ENCODE data around the gene TBC1D32. TPM values are rescaled to one million over a fixed set of nuclear protein-coding genes. Genes with fewer than 3 reads are reported as not detected.

TBC1D32 gene
- total RNA-seq, 1 experiment from 2014 or later: 5.2 TPM

- H3K36me3 Mint-ChIP-seq: peaks cover 7% of the 10 kb centered on the region
- no peak for DNase-seq (ENCODE audit: low spot score)
- no peak for ATAC-seq
- peaks cover 24% of the 10 kb centered on the region for H3K9me3 Mint-ChIP-seq
- peaks cover 4% of the 10 kb centered on the region; the same call in 1 of the 2 replicates for H3K4me1 Mint-ChIP-seq
- ChIA-PET CTCF (no interaction called here), POLR2A (no interaction called here)
- no peaks in the 10 kb centered on the region for H3K27me3 Mint-ChIP-seq (ENCODE audit: low read depth)
- H3K27ac Mint-ChIP-seq: no peak overlapping the region
- TF ChIP-seq USF2 (CRISPR knock-in tag; IDR thresholded peaks at IDR 0.05): no peak
- TF ChIP-seq NFATC4 (CRISPR knock-in tag; IDR thresholded peaks at IDR 0.05): no peak
- no peak for TF ChIP-seq SMAD4 (CRISPR knock-in tag; IDR thresholded peaks at IDR 0.05)
- no peak for TF ChIP-seq NFE2L1 (CRISPR knock-in tag; IDR thresholded peaks at IDR 0.05)
- TF ChIP-seq, protein P1, sequence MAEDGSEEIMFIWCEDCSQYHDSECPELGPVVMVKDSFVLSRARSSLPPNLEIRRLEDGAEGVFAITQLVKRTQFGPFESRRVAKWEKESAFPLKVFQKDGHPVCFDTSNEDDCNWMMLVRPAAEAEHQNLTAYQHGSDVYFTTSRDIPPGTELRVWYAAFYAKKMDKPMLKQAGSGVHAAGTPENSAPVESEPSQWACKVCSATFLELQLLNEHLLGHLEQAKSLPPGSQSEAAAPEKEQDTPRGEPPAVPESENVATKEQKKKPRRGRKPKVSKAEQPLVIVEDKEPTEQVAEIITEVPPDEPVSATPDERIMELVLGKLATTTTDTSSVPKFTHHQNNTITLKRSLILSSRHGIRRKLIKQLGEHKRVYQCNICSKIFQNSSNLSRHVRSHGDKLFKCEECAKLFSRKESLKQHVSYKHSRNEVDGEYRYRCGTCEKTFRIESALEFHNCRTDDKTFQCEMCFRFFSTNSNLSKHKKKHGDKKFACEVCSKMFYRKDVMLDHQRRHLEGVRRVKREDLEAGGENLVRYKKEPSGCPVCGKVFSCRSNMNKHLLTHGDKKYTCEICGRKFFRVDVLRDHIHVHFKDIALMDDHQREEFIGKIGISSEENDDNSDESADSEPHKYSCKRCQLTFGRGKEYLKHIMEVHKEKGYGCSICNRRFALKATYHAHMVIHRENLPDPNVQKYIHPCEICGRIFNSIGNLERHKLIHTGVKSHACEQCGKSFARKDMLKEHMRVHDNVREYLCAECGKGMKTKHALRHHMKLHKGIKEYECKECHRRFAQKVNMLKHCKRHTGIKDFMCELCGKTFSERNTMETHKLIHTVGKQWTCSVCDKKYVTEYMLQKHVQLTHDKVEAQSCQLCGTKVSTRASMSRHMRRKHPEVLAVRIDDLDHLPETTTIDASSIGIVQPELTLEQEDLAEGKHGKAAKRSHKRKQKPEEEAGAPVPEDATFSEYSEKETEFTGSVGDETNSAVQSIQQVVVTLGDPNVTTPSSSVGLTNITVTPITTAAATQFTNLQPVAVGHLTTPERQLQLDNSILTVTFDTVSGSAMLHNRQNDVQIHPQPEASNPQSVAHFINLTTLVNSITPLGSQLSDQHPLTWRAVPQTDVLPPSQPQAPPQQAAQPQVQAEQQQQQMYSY (CRISPR knock-in tag; IDR thresholded peaks at IDR 0.05): no peak
- TF ChIP-seq, protein P2, sequence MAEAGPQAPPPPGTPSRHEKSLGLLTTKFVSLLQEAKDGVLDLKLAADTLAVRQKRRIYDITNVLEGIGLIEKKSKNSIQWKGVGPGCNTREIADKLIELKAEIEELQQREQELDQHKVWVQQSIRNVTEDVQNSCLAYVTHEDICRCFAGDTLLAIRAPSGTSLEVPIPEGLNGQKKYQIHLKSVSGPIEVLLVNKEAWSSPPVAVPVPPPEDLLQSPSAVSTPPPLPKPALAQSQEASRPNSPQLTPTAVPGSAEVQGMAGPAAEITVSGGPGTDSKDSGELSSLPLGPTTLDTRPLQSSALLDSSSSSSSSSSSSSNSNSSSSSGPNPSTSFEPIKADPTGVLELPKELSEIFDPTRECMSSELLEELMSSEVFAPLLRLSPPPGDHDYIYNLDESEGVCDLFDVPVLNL (CRISPR knock-in tag; IDR thresholded peaks at IDR 0.05; ENCODE audit: borderline replicate concordance, low read depth): no peak
- TF ChIP-seq SP1 (CRISPR knock-in tag; conservative IDR thresholded peaks at IDR 0.05): no peak
- no peak for TF ChIP-seq E2F5 (CRISPR knock-in tag; IDR thresholded peaks at IDR 0.05)
- TF ChIP-seq RELA (CRISPR knock-in tag; IDR thresholded peaks at IDR 0.05; ENCODE audit: borderline replicate concordance): no peak
- no peak for TF ChIP-seq GABPB1 (CRISPR knock-in tag; IDR thresholded peaks at IDR 0.05)
- no peak for TF ChIP-seq ZNF512 (CRISPR knock-in tag; IDR thresholded peaks at IDR 0.05; ENCODE audit: borderline replicate concordance)
- TF ChIP-seq ARID4B (CRISPR knock-in tag; IDR thresholded peaks at IDR 0.05; ENCODE audit: borderline replicate concordance): no peak
- no peak for TF ChIP-seq CTCF (IDR thresholded peaks at IDR 0.05)
- TF ChIP-seq MAX (CRISPR knock-in tag; IDR thresholded peaks at IDR 0.05): no peak
- no peak for TF ChIP-seq SMAD3 (CRISPR knock-in tag; IDR thresholded peaks at IDR 0.05; ENCODE audit: borderline replicate concordance)
- TF ChIP-seq, protein P3, sequence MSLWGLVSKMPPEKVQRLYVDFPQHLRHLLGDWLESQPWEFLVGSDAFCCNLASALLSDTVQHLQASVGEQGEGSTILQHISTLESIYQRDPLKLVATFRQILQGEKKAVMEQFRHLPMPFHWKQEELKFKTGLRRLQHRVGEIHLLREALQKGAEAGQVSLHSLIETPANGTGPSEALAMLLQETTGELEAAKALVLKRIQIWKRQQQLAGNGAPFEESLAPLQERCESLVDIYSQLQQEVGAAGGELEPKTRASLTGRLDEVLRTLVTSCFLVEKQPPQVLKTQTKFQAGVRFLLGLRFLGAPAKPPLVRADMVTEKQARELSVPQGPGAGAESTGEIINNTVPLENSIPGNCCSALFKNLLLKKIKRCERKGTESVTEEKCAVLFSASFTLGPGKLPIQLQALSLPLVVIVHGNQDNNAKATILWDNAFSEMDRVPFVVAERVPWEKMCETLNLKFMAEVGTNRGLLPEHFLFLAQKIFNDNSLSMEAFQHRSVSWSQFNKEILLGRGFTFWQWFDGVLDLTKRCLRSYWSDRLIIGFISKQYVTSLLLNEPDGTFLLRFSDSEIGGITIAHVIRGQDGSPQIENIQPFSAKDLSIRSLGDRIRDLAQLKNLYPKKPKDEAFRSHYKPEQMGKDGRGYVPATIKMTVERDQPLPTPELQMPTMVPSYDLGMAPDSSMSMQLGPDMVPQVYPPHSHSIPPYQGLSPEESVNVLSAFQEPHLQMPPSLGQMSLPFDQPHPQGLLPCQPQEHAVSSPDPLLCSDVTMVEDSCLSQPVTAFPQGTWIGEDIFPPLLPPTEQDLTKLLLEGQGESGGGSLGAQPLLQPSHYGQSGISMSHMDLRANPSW (CRISPR knock-in tag; conservative IDR thresholded peaks at IDR 0.05; ENCODE audit: low read depth): no peak
- TF ChIP-seq FOXK1 (CRISPR knock-in tag; IDR thresholded peaks at IDR 0.05): no peak
- no peak for TF ChIP-seq FOXP1 (CRISPR knock-in tag; IDR thresholded peaks at IDR 0.05; ENCODE audit: borderline replicate concordance)
- no peak overlapping the region for H3K4me3 Mint-ChIP-seq
Measured at GRCh38 chr6:121247386-121247785, 86.9 kb downstream of the TBC1D32 start.

Data from WTC11 (cell line).